ENCODE measurements around the gene ZSCAN26. TPM values are rescaled to one million over a fixed set of nuclear protein-coding genes. Genes with fewer than 3 reads are reported as not detected.

The ZSCAN26 gene
- total and polyA plus RNA-seq, 2 of the 8 experiments (the other 6 are each of a cell fraction or from before 2014, with no cell fraction given), result 7.0 to 8.5 TPM

DNA sequence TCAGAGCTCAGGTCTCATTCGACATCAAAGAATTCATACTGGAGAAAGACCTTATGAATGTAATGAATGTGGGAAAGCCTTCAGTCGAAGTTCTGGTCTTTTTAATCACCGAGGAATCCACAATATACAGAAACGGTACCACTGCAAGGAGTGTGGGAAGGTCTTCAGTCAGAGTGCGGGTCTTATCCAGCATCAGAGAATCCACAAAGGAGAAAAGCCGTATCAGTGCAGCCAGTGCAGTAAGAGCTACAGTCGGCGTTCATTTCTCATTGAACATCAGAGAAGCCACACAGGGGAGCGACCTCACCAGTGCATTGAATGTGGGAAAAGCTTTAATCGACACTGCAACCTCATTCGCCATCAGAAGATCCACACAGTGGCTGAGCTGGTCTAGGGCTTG, 34.2 kb upstream of the ZSCAN26 start (continued):
- TF ChIP-seq, protein P1, sequence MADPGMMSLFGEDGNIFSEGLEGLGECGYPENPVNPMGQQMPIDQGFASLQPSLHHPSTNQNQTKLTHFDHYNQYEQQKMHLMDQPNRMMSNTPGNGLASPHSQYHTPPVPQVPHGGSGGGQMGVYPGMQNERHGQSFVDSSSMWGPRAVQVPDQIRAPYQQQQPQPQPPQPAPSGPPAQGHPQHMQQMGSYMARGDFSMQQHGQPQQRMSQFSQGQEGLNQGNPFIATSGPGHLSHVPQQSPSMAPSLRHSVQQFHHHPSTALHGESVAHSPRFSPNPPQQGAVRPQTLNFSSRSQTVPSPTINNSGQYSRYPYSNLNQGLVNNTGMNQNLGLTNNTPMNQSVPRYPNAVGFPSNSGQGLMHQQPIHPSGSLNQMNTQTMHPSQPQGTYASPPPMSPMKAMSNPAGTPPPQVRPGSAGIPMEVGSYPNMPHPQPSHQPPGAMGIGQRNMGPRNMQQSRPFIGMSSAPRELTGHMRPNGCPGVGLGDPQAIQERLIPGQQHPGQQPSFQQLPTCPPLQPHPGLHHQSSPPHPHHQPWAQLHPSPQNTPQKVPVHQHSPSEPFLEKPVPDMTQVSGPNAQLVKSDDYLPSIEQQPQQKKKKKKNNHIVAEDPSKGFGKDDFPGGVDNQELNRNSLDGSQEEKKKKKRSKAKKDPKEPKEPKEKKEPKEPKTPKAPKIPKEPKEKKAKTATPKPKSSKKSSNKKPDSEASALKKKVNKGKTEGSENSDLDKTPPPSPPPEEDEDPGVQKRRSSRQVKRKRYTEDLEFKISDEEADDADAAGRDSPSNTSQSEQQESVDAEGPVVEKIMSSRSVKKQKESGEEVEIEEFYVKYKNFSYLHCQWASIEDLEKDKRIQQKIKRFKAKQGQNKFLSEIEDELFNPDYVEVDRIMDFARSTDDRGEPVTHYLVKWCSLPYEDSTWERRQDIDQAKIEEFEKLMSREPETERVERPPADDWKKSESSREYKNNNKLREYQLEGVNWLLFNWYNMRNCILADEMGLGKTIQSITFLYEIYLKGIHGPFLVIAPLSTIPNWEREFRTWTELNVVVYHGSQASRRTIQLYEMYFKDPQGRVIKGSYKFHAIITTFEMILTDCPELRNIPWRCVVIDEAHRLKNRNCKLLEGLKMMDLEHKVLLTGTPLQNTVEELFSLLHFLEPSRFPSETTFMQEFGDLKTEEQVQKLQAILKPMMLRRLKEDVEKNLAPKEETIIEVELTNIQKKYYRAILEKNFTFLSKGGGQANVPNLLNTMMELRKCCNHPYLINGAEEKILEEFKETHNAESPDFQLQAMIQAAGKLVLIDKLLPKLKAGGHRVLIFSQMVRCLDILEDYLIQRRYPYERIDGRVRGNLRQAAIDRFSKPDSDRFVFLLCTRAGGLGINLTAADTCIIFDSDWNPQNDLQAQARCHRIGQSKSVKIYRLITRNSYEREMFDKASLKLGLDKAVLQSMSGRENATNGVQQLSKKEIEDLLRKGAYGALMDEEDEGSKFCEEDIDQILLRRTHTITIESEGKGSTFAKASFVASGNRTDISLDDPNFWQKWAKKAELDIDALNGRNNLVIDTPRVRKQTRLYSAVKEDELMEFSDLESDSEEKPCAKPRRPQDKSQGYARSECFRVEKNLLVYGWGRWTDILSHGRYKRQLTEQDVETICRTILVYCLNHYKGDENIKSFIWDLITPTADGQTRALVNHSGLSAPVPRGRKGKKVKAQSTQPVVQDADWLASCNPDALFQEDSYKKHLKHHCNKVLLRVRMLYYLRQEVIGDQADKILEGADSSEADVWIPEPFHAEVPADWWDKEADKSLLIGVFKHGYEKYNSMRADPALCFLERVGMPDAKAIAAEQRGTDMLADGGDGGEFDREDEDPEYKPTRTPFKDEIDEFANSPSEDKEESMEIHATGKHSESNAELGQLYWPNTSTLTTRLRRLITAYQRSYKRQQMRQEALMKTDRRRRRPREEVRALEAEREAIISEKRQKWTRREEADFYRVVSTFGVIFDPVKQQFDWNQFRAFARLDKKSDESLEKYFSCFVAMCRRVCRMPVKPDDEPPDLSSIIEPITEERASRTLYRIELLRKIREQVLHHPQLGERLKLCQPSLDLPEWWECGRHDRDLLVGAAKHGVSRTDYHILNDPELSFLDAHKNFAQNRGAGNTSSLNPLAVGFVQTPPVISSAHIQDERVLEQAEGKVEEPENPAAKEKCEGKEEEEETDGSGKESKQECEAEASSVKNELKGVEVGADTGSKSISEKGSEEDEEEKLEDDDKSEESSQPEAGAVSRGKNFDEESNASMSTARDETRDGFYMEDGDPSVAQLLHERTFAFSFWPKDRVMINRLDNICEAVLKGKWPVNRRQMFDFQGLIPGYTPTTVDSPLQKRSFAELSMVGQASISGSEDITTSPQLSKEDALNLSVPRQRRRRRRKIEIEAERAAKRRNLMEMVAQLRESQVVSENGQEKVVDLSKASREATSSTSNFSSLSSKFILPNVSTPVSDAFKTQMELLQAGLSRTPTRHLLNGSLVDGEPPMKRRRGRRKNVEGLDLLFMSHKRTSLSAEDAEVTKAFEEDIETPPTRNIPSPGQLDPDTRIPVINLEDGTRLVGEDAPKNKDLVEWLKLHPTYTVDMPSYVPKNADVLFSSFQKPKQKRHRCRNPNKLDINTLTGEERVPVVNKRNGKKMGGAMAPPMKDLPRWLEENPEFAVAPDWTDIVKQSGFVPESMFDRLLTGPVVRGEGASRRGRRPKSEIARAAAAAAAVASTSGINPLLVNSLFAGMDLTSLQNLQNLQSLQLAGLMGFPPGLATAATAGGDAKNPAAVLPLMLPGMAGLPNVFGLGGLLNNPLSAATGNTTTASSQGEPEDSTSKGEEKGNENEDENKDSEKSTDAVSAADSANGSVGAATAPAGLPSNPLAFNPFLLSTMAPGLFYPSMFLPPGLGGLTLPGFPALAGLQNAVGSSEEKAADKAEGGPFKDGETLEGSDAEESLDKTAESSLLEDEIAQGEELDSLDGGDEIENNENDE (IDR thresholded peaks at IDR 0.05; ENCODE audit: insufficient replicate concordance, low read length), result no peak
- no peak for TF ChIP-seq POLR2AphosphoS5 (IDR thresholded peaks at IDR 0.05; ENCODE audit: low read depth, low read length)
- no peak for TF ChIP-seq SAP30 (IDR thresholded peaks at IDR 0.05; ENCODE audit: insufficient read depth, insufficient replicate concordance, low read length)
- TF ChIP-seq RXRA (IDR thresholded peaks at IDR 0.05; ENCODE audit: insufficient read depth, low read depth, low read length), result no peak
- no peak for TF ChIP-seq GTF2F1 (IDR thresholded peaks at IDR 0.05; ENCODE audit: borderline replicate concordance, low read depth, low read length)
